Measurements from ENCODE around the gene SPTLC1.

DNA sequence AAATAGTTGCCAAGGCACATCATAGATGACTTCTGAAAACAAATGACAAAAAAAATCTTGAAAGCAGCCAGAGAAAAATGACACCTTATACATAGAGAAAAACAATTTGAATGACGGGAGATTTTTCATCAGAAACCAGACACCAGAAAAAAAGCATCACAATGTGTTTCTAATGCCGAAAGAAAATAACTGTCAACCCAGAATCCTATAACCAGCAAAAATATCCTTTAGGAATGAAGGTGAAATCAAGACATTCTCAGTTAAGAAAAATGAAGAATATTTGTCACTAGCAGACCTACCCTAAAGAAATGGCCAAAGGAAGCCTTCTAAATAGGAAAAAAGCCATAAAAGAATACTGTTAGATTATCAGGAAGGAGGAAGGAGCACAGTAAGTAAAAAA, 54.0 kb downstream of the SPTLC1 start:
- TF ChIP-seq, protein P1, sequence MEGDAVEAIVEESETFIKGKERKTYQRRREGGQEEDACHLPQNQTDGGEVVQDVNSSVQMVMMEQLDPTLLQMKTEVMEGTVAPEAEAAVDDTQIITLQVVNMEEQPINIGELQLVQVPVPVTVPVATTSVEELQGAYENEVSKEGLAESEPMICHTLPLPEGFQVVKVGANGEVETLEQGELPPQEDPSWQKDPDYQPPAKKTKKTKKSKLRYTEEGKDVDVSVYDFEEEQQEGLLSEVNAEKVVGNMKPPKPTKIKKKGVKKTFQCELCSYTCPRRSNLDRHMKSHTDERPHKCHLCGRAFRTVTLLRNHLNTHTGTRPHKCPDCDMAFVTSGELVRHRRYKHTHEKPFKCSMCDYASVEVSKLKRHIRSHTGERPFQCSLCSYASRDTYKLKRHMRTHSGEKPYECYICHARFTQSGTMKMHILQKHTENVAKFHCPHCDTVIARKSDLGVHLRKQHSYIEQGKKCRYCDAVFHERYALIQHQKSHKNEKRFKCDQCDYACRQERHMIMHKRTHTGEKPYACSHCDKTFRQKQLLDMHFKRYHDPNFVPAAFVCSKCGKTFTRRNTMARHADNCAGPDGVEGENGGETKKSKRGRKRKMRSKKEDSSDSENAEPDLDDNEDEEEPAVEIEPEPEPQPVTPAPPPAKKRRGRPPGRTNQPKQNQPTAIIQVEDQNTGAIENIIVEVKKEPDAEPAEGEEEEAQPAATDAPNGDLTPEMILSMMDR (IDR thresholded peaks at IDR 0.05) = no peak
- TF ChIP-seq POLR2A (IDR thresholded peaks at IDR 0.05) = no peak
- TF ChIP-seq EP300 (IDR thresholded peaks at IDR 0.05) = no peak
- TF ChIP-seq POLR2AphosphoS5 (IDR thresholded peaks at IDR 0.05) = no peak
